ENCODE measurements around the gene MED13L. TPM values are rescaled to one million over a fixed set of nuclear protein-coding genes. Genes with fewer than 3 reads are reported as not detected.
A peak's percentile ranks its signal among the peaks of the same experiment; 100 is the strongest.

MED13L gene
- total RNA-seq, 5 donors from 2014 or later (not counting 1 experiment from before 2014, with no cell fraction given): 126 to 216 (median 133) TPM

DNA sequence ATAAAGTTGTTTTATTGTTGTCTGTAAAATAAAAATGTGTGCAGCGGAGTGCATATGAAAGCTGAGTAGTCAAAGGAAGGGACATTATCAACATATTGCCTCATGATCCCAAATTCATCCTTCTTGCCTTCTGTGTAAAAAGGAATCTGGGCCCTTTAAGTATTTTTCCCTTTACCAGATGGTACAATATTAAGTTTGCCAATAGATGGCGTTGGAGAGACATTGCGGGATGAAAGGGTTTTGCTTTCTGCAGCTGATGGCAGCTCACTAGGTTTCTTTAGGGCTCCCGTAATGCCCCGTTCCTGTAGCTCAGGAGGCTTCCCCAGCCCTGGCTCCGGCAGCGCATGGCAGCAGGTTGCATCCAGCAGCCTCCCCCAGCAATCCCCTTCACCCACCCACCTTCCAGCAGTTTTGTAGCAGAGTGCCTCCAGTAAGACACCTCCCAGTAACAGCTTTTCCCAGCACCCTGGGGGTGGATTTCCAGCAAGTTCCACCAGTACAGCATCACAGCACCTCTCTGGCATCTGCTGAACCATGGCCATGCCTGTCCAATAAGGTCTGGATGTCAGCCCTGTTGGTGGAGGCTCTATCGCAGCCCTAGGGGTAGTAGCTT, 354.4 kb downstream of the MED13L start:
- no peak overlapping the region for H3K4me3 Mint-ChIP-seq
- H3K9me3 Mint-ChIP-seq: peaks cover 0 to 6% (median 5%) of the 10 kb centered on the region in 3 donors
- H3K4me1 ChIP-seq (ENCODE audit: control insufficient read depth in 1 of 2, extremely low read depth in 1 of 2, insufficient read depth in 2 of 2, low read length in 2 of 2): no peaks in the 10 kb centered on the region
- WGBS (ENCODE audit: insufficient coverage): 90% methylated on average over 3 of the region's 8 CpGs
- H3K27me3 ChIP-seq (replicated peaks in 1 of 2; ENCODE audit: control insufficient read depth in 2 of 2, extremely low read depth in 1 of 2, insufficient read depth in 2 of 2, low read length in 1 of 2): peaks cover 0 to 29% of the 10 kb centered on the region in 2 experiments
- no peaks in the 10 kb centered on the region for H3K4me1 Mint-ChIP-seq
- no peaks in the 10 kb centered on the region for H3K36me3 Mint-ChIP-seq
- ChIA-PET CTCF (no interaction called here), POLR2A (no interaction called here)
- H3K27ac Mint-ChIP-seq: no peak overlapping the region
- ATAC-seq (replicated peaks in 1 of 4) (no peak), DNase-seq (no peak)
- peaks cover 29 to 54% of the 10 kb centered on the region in 2 donors for H3K27me3 Mint-ChIP-seq
- no peak overlapping the region for H3K4me3 ChIP-seq (ENCODE audit: control insufficient read depth in 1 of 2, extremely low read depth in 1 of 2, low read length in 1 of 2)
- H3K36me3 ChIP-seq (ENCODE audit: control insufficient read depth in 2 of 2, extremely low read depth in 1 of 2, insufficient read depth in 1 of 2, low read length in 1 of 2): no peaks in the 10 kb centered on the region
- H3K27ac ChIP-seq (ENCODE audit: low read length): no peak overlapping the region
- no peaks in the 10 kb centered on the region for H3K9me3 ChIP-seq

DNA sequence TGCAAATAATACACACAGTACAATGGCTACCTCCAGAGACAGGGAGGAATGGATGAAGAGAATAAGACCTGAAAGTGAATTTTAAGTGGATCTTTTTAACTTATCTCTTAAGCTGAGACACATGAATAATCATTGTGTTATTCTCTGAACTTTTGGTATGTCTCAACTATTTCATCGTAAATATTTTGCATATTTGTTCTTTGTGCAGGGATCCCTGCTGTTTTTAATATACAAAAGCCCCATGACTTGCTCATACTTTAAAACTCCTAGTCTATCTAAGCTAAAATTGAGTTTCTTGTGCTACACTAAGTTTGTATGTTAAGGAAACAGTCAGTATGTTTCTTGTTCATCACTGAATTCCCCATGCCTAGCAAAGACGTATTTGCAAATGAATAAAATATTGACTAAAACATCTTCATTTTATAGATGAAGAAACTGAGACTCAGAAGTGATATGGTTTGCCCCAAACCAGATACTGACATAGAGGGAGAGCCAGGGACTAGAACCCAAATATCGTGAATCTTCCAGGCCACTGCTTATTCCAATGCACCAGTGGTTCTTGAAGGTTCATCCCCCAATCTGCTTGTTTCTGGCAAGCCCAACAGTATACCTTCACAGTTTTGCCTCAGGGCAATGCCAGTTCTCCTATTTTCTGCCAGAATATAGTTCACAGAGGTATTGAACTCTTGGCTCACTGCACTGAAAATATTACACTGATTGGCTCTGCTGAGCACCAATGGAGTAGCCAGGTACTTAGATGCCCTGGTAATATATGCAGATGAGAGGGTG, 356.9 kb downstream of the MED13L start:
- peaks cover 42 to 68% of the 10 kb centered on the region in 2 donors for H3K27me3 Mint-ChIP-seq
- POLR2A ChIA-PET: no interaction called here
- 85% methylated on average over 1 of the region's 3 CpGs for WGBS (ENCODE audit: insufficient coverage)
- peaks cover 0 to 4% of the 10 kb centered on the region in 2 experiments for H3K4me1 ChIP-seq (ENCODE audit: control insufficient read depth in 1 of 2, extremely low read depth in 1 of 2, insufficient read depth in 2 of 2, low read length in 2 of 2)
- H3K4me3 ChIP-seq (ENCODE audit: control insufficient read depth in 1 of 2, extremely low read depth in 1 of 2, low read length in 1 of 2): no peak overlapping the region
- peaks cover 0 to 5% (median 0%) of the 10 kb centered on the region in 3 donors for H3K4me1 Mint-ChIP-seq
- CTCF ChIA-PET: interaction anchor here in 1 of 2 donors (0.5 kb wide), 1 partner anchor 383 kb away, joined by 3 read pairs; no protein-coding TSS in a partner anchor
- H3K4me3 Mint-ChIP-seq: no peak overlapping the region
- no peak overlapping the region for H3K27ac ChIP-seq (ENCODE audit: low read length)
- no peaks in the 10 kb centered on the region for H3K36me3 Mint-ChIP-seq
- ATAC-seq (replicated peaks in 1 of 4): no peak
- no peaks in the 10 kb centered on the region for H3K9me3 ChIP-seq
- H3K36me3 ChIP-seq (ENCODE audit: control insufficient read depth in 2 of 2, extremely low read depth in 1 of 2, insufficient read depth in 1 of 2, low read length in 1 of 2): no peaks in the 10 kb centered on the region
- peaks cover 5 to 33% of the 10 kb centered on the region in 2 experiments for H3K27me3 ChIP-seq (replicated peaks in 1 of 2; ENCODE audit: control insufficient read depth in 2 of 2, extremely low read depth in 1 of 2, insufficient read depth in 2 of 2, low read length in 1 of 2)
- H3K9me3 Mint-ChIP-seq: peaks cover 0 to 6% (median 5%) of the 10 kb centered on the region in 3 donors
- no peak for DNase-seq
- no peak overlapping the region for H3K27ac Mint-ChIP-seq

- H3K9me3 ChIP-seq: no peaks in the 10 kb centered on the region
- Mint-ChIP-seq H3K27ac (no peak overlapping the region), H3K9me3 (peaks cover 0 to 6% (median 5%) of the 10 kb centered on the region in 3 donors), H3K4me3 (no peak overlapping the region), H3K27me3 (peaks cover 44 to 70% of the 10 kb centered on the region in 2 donors), H3K36me3 (no peaks in the 10 kb centered on the region), H3K4me1 (peaks cover 0 to 5% (median 0%) of the 10 kb centered on the region in 3 donors)
- ChIA-PET CTCF (interaction anchor here (0.6 to 2.3 kb wide), 5 partner anchors 9 to 1938 kb away, joined by 3 to 11 read pairs (median 9); no protein-coding TSS in a partner anchor), POLR2A (no interaction called here)
- H3K4me1 ChIP-seq (ENCODE audit: control insufficient read depth in 1 of 2, extremely low read depth in 1 of 2, insufficient read depth in 2 of 2, low read length in 2 of 2): peaks cover 0 to 4% of the 10 kb centered on the region in 2 experiments
- no peak for ATAC-seq (replicated peaks in 1 of 4)
- 25% methylated on average over 4 of the region's 7 CpGs for WGBS (ENCODE audit: insufficient coverage)
- H3K27ac ChIP-seq (ENCODE audit: low read length): no peak overlapping the region
- peaks cover 5 to 30% of the 10 kb centered on the region in 2 experiments for H3K27me3 ChIP-seq (replicated peaks in 1 of 2; ENCODE audit: control insufficient read depth in 2 of 2, extremely low read depth in 1 of 2, insufficient read depth in 2 of 2, low read length in 1 of 2)
- H3K4me3 ChIP-seq (ENCODE audit: control insufficient read depth in 1 of 2, extremely low read depth in 1 of 2, low read length in 1 of 2): no peak overlapping the region
- H3K36me3 ChIP-seq (ENCODE audit: control insufficient read depth in 2 of 2, extremely low read depth in 1 of 2, insufficient read depth in 1 of 2, low read length in 1 of 2): no peaks in the 10 kb centered on the region
- DNase-seq: no peak
These were observed 358.7 kb downstream of the MED13L start for GRCh38 chr12:115918763-115919162.

GRCh38 chr12:115916910-115917668, 360.4 kb downstream of the MED13L start:
- peak; percentile 27 to 79 (median 65) for DNase-seq
- CTCF ChIA-PET: interaction anchor here (0.5 to 2.3 kb wide), 8 partner anchors 12 to 1937 kb away, joined by 3 to 11 read pairs (median 7); no protein-coding TSS in a partner anchor
- Histone ChIP-seq H3K4me3 (ENCODE audit: control insufficient read depth in 1 of 2, extremely low read depth in 1 of 2, low read length in 1 of 2) (peak overlapping the region in 1 of 2 donors; percentile 7), H3K4me1 (ENCODE audit: control insufficient read depth in 1 of 2, extremely low read depth in 1 of 2, insufficient read depth in 2 of 2, low read length in 2 of 2) (peaks cover 0 to 4% of the 10 kb centered on the region in 2 experiments), H3K27me3 (replicated peaks in 1 of 2; ENCODE audit: control insufficient read depth in 2 of 2, extremely low read depth in 1 of 2, insufficient read depth in 2 of 2, low read length in 1 of 2) (peaks cover 5 to 27% of the 10 kb centered on the region in 2 experiments), H3K9me3 (no peaks in the 10 kb centered on the region), H3K36me3 (ENCODE audit: control insufficient read depth in 2 of 2, extremely low read depth in 1 of 2, insufficient read depth in 1 of 2, low read length in 1 of 2) (no peaks in the 10 kb centered on the region), H3K27ac (ENCODE audit: low read length) (no peak overlapping the region)
- ATAC-seq (replicated peaks in 1 of 4): peak; percentile 76 to 85 (median 82)
- Mint-ChIP-seq H3K9me3 (peaks cover 0 to 2% (median 0%) of the 10 kb centered on the region in 3 donors), H3K27ac (no peak overlapping the region), H3K27me3 (peaks cover 53 to 62% of the 10 kb centered on the region in 2 donors), H3K4me3 (peak overlapping the region in 1 of 3 donors; percentile 32), H3K36me3 (no peaks in the 10 kb centered on the region), H3K4me1 (peaks cover 0 to 5% (median 0%) of the 10 kb centered on the region in 3 donors)
- 11% methylated on average over 50 of the region's 57 CpGs for WGBS (ENCODE audit: insufficient coverage)
- POLR2A ChIA-PET: no interaction called here

GRCh38 chr12:115914122-115914521, 363.4 kb downstream of the MED13L start:
- H3K27me3 ChIP-seq (replicated peaks in 1 of 2; ENCODE audit: control insufficient read depth in 2 of 2, extremely low read depth in 1 of 2, insufficient read depth in 2 of 2, low read length in 1 of 2): peaks cover 5 to 27% of the 10 kb centered on the region in 2 experiments
- ATAC-seq (replicated peaks in 1 of 4): no peak
- Mint-ChIP-seq H3K9me3 (no peaks in the 10 kb centered on the region), H3K4me3 (no peak overlapping the region), H3K27ac (no peak overlapping the region), H3K36me3 (no peaks in the 10 kb centered on the region), H3K27me3 (peaks cover 43 to 45% of the 10 kb centered on the region in 2 donors), H3K4me1 (peaks cover 0 to 5% (median 0%) of the 10 kb centered on the region in 3 donors)
- no peak overlapping the region for H3K4me3 ChIP-seq (ENCODE audit: control insufficient read depth in 1 of 2, extremely low read depth in 1 of 2, low read length in 1 of 2)
- DNase-seq: no peak
- POLR2A ChIA-PET: no interaction called here
- H3K9me3 ChIP-seq: no peaks in the 10 kb centered on the region
- H3K4me1 ChIP-seq (ENCODE audit: control insufficient read depth in 1 of 2, extremely low read depth in 1 of 2, insufficient read depth in 2 of 2, low read length in 2 of 2): peaks cover 0 to 4% of the 10 kb centered on the region in 2 experiments
- no CpG with 5 or more reads among the region's 5 CpGs for WGBS (ENCODE audit: insufficient coverage)
- no peak overlapping the region for H3K27ac ChIP-seq (ENCODE audit: low read length)
- H3K36me3 ChIP-seq (ENCODE audit: control insufficient read depth in 2 of 2, extremely low read depth in 1 of 2, insufficient read depth in 1 of 2, low read length in 1 of 2): no peaks in the 10 kb centered on the region
- CTCF ChIA-PET: no interaction called here

- H3K4me3 ChIP-seq (ENCODE audit: control insufficient read depth in 1 of 2, extremely low read depth in 1 of 2, low read length in 1 of 2): no peak overlapping the region
- peaks cover 37 to 42% of the 10 kb centered on the region in 2 donors for H3K27me3 Mint-ChIP-seq
- no peak overlapping the region for H3K27ac ChIP-seq (ENCODE audit: low read length)
- H3K4me1 ChIP-seq (ENCODE audit: control insufficient read depth in 1 of 2, extremely low read depth in 1 of 2, insufficient read depth in 2 of 2, low read length in 2 of 2): peaks cover 0 to 4% of the 10 kb centered on the region in 2 experiments
- DNase-seq (no peak), ATAC-seq (replicated peaks in 1 of 4) (no peak)
- H3K9me3 Mint-ChIP-seq: no peaks in the 10 kb centered on the region
- H3K9me3 ChIP-seq: no peaks in the 10 kb centered on the region
- no CpG with 5 or more reads among the region's 1 CpG for WGBS (ENCODE audit: insufficient coverage)
- POLR2A ChIA-PET: interaction anchor here in 1 of 2 donors (0.6 kb wide), 1 partner anchor 1946 kb away, joined by 3 read pairs; the partner anchor contains the start of gene RBM19
- H3K27ac Mint-ChIP-seq: no peak overlapping the region
- CTCF ChIA-PET: interaction anchor here in 1 of 2 donors (1.0 kb wide), 1 partner anchor 20 kb away, joined by 4 read pairs; no protein-coding TSS in a partner anchor
- H3K36me3 ChIP-seq (ENCODE audit: control insufficient read depth in 2 of 2, extremely low read depth in 1 of 2, insufficient read depth in 1 of 2, low read length in 1 of 2): no peaks in the 10 kb centered on the region
- H3K27me3 ChIP-seq (replicated peaks in 1 of 2; ENCODE audit: control insufficient read depth in 2 of 2, extremely low read depth in 1 of 2, insufficient read depth in 2 of 2, low read length in 1 of 2): peaks cover 0 to 22% of the 10 kb centered on the region in 2 experiments
- H3K4me1 Mint-ChIP-seq: peaks cover 0 to 5% (median 0%) of the 10 kb centered on the region in 3 donors
- no peaks in the 10 kb centered on the region for H3K36me3 Mint-ChIP-seq
- H3K4me3 Mint-ChIP-seq: no peak overlapping the region
These were observed 365.1 kb downstream of the MED13L start for GRCh38 chr12:115912440-115912839.

Data from T-cell (primary cell).